T-helper 2 cell treated with Interferon-gamma antibody and Interleukin-4, amounts not matched to agents 100 ng/mL and 5 ng/mL, for 36 hours (primary cell): Measurements from ENCODE around the gene SLC35D2. TPM values are rescaled to one million over a fixed set of nuclear protein-coding genes. Genes with fewer than 3 reads are reported as not detected.
"Not testable (repeated sequence)": the region's sequence is repeated elsewhere in the genome, so short reads cannot be mapped to it uniquely, and the experiment has no call there.

Source experiments
- intact Hi-C: fragments of 100-400 bp; cut with micrococcal nuclease; formaldehyde crosslinking; loops from one replicate; pipeline ENCODE4 v1.15.1; 2023
- total RNA-seq: library from RNA; stranded (reverse); gene quantifications from 2 replicates; pipeline ENCODE4 v1.2.3, GENCODE V29; 2022

SLC35D2 gene
- total RNA-seq, 1 donor from 2014 or later, result 6.8 TPM

DNA sequence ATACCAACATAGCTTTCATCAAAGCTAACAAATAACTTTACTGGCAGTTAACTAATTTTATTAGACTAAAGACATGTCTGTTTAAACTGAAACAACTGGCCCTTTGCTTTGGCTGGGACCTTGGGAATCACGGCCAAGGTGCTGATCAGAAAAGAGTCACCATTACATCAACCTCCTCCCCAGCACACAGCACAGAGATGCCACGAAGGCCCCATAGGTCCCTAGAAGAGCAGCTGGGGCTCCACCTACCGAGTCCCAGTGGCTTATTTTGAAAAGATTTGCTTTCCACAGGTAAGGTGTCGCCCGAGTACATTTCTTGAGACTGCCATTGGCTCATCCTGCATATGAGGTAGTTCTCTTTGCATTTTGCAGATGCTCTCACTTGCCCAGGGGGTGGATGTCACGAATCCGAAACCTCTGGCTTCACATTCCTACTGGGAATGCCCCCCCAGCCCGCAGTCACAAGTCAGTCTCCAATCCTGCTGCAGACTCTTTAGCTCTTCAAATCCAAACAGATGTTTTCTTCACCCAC, 62.7 kb downstream of the SLC35D2 start:
- intact Hi-C loops, result loop anchor here (10.0 kb wide), 1 partner anchor 124 kb away; no protein-coding TSS in a partner anchor

GRCh38 chr9:96318921-96319565, 64.5 kb downstream of the SLC35D2 start:
- intact Hi-C loops, result no loop called here

DNA sequence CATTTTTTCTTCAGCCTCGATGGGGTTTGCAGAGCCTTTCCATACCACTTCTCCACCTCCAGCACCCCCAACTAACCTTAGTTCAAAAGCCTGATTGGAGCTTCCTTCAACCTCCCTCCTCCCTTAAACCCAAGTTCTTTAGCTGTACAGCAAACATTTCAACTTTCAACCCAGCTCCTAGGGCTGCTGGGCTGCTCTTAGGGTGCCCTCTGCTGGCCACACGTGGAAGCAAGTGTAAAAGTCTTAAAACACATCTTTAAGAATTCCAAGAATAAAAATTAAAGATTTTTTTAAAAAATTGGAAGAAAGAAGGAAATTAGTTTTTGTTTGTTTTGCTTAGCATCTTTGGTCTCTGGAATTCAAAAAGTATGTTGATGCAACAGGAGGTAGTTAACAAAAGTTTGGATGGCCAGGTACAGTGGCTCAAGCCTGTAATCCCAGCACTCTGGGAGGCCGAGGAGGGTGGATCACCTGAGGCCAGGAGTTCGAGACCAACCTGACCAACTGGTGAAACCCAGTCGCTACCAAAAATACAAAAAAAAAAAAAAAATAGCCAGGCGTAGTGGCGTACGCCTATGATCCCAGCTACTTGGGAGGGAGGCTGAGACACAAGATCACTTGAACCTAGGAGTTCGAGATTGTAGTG, 66.1 kb downstream of the SLC35D2 start:
- intact Hi-C loops, result no loop called here

DNA sequence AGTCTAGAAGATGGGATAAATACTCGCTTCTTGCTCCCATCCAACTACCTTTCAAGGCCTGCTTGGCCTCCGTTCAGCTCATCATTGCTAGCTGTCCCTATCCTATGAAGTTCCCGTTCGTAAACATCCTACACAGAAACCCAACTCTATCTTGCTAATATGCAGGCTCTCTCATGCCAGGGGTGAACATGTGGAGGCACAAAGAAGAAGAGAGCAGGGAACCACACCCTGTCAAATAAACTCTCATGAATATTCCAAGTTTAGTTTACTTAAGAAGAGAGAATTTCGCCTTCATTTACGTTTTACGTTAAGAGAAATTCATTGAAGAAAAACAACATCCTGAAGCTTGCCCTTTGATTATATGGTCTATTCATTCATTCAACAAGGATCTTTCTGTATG, 73.7 kb downstream of the SLC35D2 start:
- intact Hi-C loops, result no loop called here

- intact Hi-C loops, result not testable (repeated sequence)
These were observed 76.6 kb downstream of the SLC35D2 start for GRCh38 chr9:96306958-96307357.

- intact Hi-C loops, result no loop called here
These were observed 78.3 kb downstream of the SLC35D2 start for GRCh38 chr9:96305171-96305570.

GRCh38 chr9:96304230-96304629, 79.3 kb downstream of the SLC35D2 start:
- intact Hi-C loops, result no loop called here

GRCh38 chr9:96302021-96302420, 81.5 kb downstream of the SLC35D2 start, which contains the start of gene HSD17B3:
HSD17B3 (minus strand) TSS chr9:96302176; CDS start chr9:96302104, 72 bp downstream.
- intact Hi-C loops, result no loop called here

GRCh38 chr9:96299823-96300222, 83.7 kb downstream of the SLC35D2 start:
- intact Hi-C loops, result no loop called here

GRCh38 chr9:96294159-96294545, 89.4 kb downstream of the SLC35D2 start:
- intact Hi-C loops, result no loop called here

DNA sequence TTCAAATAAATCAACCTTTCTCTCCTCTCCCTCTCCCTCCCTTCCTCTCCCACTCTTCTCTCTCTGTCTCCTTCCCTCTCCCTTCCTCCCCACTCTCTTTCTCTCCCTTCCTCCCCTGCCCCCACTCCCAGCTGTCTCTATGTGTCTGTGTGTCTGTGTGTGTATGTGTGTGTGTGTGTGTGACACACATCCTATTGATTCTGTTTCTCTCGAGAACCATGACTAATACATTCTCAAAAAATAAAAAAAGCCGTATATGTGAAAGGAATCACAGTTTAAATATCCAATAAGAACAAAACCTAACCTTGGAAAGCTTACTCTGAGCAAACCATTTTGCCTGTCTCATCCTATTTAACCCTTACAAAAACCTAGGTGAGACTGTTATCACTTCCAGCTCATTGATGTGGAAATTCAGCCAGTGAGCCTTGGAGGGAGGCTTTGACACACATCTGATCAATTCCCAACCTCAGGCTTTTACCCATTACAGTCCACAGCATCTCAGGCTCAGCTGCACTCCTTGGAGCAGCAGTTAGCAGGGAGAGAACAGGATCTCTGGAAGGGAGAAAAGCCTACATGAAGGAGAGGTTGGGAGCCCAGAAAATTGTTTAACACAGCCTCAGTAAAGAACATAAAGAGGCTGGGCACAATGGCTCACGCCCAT, 89.9 kb downstream of the SLC35D2 start:
- intact Hi-C loops, result no loop called here

DNA sequence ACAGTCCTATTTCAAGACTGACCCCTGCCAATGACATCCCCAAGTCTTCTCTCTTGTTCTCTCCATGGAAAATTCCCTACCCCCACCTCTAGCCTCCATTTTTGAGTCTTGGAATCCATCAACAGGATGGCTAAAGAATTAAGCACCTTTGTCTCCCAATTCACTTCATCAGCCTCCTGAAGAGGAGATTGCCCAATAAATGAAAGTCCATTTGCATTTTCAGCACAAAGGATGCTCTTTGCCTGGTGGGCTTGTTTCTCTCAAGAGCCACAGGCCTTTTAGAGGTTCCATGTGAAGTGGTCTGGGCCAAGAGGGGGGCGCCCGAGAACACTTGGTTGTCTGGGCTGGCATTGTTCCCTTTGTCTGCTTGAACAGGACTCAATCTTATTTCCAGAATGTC, 94.1 kb downstream of the SLC35D2 start:
- intact Hi-C loops, result no loop called here

- intact Hi-C loops, result no loop called here
These were observed 101.9 kb downstream of the SLC35D2 start for GRCh38 chr9:96281641-96282040.

GRCh38 chr9:96279932-96280331, 103.6 kb downstream of the SLC35D2 start:
- intact Hi-C loops, result no loop called here

DNA sequence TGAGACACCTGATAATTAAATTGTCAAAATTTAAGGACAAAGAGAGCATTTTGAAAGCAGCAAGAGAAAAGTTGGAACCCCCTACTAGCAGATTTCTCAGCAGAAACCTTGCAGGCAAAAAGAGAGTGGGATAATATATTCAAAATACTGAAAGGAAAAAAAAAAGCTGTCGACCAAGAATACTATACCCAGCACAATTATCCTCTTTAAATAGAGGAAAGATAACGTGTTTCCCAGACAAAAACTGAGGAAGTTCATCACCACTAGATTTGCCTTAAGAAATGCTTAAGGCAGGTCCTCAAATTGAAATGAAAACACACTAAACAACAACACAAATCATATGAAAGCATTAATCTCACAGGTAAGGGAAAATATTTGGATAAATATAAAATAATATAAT, 108.6 kb downstream of the SLC35D2 start:
- intact Hi-C loops, result no loop called here

Other genes with a start within 250 kb of the SLC35D2 start
- gene HSD17B3, start 81.5 kb downstream of the SLC35D2 start, total RNA-seq, result not detected in 2 replicates
- gene ZNF367, start 34.7 kb upstream of the SLC35D2 start, total RNA-seq, result 26.1 and 26.8 TPM in 2 replicates
- 5.8 and 6.5 TPM in 2 replicates for gene HABP4, start 66.5 kb upstream of the SLC35D2 start, total RNA-seq
- gene CDC14B, start 236.1 kb upstream of the SLC35D2 start, total RNA-seq, result 1.0 and 1.1 TPM in 2 replicates